Spleen (tissue), 7 donors: ENCODE measurements around the gene ATXN7L1.

Source experiments
- CTCF ChIP-seq, 11 experiments: fragments of 200-600 bp in 7 of 11; fragments of 450-650 bp in 4 of 11; sonication (generic) in 4 of 11; IDR thresholded peaks in 8 of 11; conservative IDR thresholded peaks in 3 of 11; 1 replicate in 7 of 11; 2 replicates in 4 of 11; pipeline versions ENCODE4 v1.4.0 to v1.8.0; 2016 to 2021; ENCODE audit warnings: antibody characterized with exemption in 11 of 11, inconsistent platforms in 4 of 11, mild to moderate bottlenecking in 1 of 11
- POLR2A ChIP-seq, 3 donors: fragments of 450-650 bp; IDR thresholded peaks; one replicate each; pipeline ENCODE4 v1.5.1; 2017; ENCODE audit warnings: antibody characterized with exemption in 3 of 3, mild to moderate bottlenecking in 1 of 3
- donor health status: DM: no; HTN: no; CAD: no; lungs with moderate emphysema.
- donor health status: DM: no; HTN: no; CAD: no.
- donor health status: DM: no; HTN: no; CAD: no.

GRCh38 chr7:105851064-105851463, 25.3 kb downstream of the ATXN7L1 start:
- TF ChIP-seq POLR2A (IDR thresholded peaks at IDR 0.05) (no peak), CTCF (IDR thresholded peaks at IDR 0.05 in 8 of 11, conservative IDR thresholded peaks at IDR 0.05 in 3 of 11) (no peak)
